GM12891 (cell line): ENCODE measurements around the gene GOLT1A.

ENCODE experiments used
- DNase-seq: peaks from one replicate; pipeline ENCODE4 v3.0.0; 2011; ENCODE audit warnings: low spot score; ENCODE audit not compliant: insufficient read length
- FAIRE-seq: peaks from 2 replicates; lab custom pipeline; 2011; peaks lifted over from hg19 to GRCh38; lab: Jason Lieb, UNC
- PAX5 ChIP-seq: IDR thresholded peaks from 2 replicates; pipeline ENCODE4 v1.6.1; 2011; ENCODE audit warnings: low read length, moderate library complexity, mild to moderate bottlenecking; ENCODE audit not compliant: insufficient read depth, severe bottlenecking
- POLR2A ChIP-seq: IDR thresholded peaks from 2 replicates; pipeline ENCODE4 v1.6.1; 2011; ENCODE audit warnings: low read depth, low read length, control low read depth
- POLR2AphosphoS5 ChIP-seq: IDR thresholded peaks from 2 replicates; pipeline ENCODE4 v1.6.1; 2011; ENCODE audit warnings: low read depth, low read length, control low read depth
- POU2F2 ChIP-seq: IDR thresholded peaks from 2 replicates; pipeline ENCODE4 v1.6.1; 2011; ENCODE audit warnings: low read depth, mild to moderate bottlenecking, control low read depth, low read length, moderate library complexity
- SPI1 ChIP-seq: IDR thresholded peaks from 2 replicates; pipeline ENCODE4 v1.6.1; 2011; ENCODE audit warnings: low read depth, low read length, control low read depth
- TAF1 ChIP-seq: IDR thresholded peaks from 2 replicates; pipeline ENCODE4 v1.6.1; 2011; ENCODE audit warnings: low read depth, low read length, control low read depth

GOLT1A gene

DNA sequence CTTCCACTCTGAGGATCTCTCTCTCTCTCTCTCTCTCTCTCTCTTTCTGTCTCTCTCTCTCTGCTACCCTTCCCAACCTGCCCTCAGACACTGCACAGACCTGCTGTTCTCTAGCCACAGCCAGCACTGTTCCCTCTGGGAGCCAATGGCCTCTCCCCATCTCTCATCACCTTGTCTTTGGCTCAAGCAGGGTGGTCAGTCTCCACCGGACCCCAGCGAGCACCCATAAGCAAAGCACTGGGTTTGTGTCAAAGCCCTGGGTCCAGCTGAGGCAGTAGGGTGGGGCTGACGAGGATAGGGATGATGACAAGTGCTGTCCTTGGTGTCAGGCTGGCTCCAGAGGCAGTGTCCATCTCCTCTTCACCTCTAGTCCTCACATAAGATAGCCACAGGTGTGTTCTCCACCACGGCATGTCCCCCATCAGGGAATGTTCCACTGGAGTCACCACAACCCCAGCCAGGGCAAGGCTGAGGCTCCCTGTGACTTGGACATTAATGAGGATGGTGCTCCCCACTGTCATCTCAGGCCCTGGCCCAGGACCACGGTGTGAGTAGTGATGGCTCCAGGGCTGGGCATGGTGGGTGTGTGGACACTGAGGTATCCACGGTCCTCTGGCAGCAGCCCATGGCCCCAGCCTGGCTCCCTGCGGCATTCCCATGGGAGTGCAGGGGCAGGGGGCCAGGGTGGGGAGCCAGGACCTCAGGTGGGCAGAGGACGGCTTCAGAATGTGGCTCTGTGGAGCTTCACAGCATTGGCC is 8.4 kb upstream of the GOLT1A start:
- DNase-seq (no peak), FAIRE-seq (no peak)
- no peak for TF ChIP-seq PAX5
- no peak for TF ChIP-seq POU2F2
- TF ChIP-seq TAF1, result no peak
- no peak for TF ChIP-seq SPI1

- DNase-seq (no peak), FAIRE-seq (no peak)
- TF ChIP-seq POLR2A, result no peak
- no peak for TF ChIP-seq POLR2AphosphoS5
- no peak for TF ChIP-seq PAX5
- no peak for TF ChIP-seq TAF1
Observed at GRCh38 chr1:204221271-204221670, 7.5 kb upstream of the GOLT1A start.

DNA sequence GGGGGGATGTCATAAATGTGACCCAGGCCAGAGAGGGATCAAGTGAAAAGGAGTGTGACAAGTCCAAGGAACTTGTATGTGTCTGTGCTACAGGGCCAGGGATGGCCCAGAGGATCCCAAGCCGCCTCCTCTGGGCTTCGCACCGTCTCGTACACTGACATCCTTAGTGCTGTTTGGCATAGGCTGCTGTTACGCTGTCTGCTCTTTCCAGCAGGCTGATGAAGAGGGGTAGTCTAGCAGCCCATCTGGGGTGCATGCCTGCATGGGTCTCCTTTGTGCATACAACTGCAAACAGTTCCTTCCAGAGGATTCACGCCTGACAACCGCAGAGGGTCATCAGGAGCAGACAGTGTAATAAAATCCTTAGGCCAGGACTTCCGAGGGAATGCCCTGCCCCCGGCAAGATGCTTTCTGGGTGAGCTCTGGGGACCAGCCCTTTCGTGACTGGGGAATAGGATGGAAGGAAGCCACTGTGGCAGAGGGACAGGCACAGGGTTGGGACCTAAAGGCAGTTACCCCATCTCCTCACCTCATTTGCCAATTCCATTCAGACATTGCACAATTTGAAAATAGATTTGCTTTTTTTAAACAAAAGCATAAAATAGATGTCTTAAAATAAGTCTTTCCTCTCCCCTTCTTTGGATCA is 6.3 kb upstream of the GOLT1A start:
- no peak for TF ChIP-seq POLR2AphosphoS5
- no peak for TF ChIP-seq POU2F2
- no peak for TF ChIP-seq POLR2A
- no peak for TF ChIP-seq PAX5
- no peak for TF ChIP-seq SPI1
- DNase-seq (no peak), FAIRE-seq (no peak)

DNA sequence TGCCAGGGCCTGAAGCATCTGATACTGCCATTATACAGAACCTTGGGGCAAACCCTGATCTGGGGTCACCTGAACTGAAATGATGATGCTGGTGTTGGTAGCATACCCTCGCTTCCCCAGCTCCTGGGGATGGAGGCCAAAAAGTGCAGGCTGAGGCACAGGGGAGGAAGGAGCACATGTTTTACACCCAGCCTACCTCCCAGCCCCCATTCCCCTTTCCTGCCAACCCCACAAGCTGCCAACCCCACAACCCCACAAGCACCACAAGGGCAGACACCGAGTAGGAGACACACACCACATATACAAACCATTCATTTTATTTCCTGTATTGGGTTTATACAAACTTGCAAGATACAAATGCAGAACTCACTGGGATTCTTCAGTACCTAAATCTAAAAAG is 4.8 kb upstream of the GOLT1A start:
- FAIRE-seq (no peak), DNase-seq (no peak)

GRCh38 chr1:204217648-204218000 is 3.8 kb upstream of the GOLT1A start:
- TF ChIP-seq POU2F2, result no peak
- TF ChIP-seq SPI1, result no peak
- TF ChIP-seq TAF1, result no peak
- no peak for TF ChIP-seq PAX5
- TF ChIP-seq POLR2A, result no peak
- TF ChIP-seq POLR2AphosphoS5, result no peak
- DNase-seq, result no peak
- no peak for FAIRE-seq

More for the DNA sequence above, 4.8 kb upstream of the GOLT1A start:
- TF ChIP-seq SPI1, result no peak
- no peak for TF ChIP-seq POLR2A
- TF ChIP-seq PAX5, result no peak
- TF ChIP-seq TAF1, result no peak
- no peak for TF ChIP-seq POU2F2
- TF ChIP-seq POLR2AphosphoS5, result no peak

DNA sequence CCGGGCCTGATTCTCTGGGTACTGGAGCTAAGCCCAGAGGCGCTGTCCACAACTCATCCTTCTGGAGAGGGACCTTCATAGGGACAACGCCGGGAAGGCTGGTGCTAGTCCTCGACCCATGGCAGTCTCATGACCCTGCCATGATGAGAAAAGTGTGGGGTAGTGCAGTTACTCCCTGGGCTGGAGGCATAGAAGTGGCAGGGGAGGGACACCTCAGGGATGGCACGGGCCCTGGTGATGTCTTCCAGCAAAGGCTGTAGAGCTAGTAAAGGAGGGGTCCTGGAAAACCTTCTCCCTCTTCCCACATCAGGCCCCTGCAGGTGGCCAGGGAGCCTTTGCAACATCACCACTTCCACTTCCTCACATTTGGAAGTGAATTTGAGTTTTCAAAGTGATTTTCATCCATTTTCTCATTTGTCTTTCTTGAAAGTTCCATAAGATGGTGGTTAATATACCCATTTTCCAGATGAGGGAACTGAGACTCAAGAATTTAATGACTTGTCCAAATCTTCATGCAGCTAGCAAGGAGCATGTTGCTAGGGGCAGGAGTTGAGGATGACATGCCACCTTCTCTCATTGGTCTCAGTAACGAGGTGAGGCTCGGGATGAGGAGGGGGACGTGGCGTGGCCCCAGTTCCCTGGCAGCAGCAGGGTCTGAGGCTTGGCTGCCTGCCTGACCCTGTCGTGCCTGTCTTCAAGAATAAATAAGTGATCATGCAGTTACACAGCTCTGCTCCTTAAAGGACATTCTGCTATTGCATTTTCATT is 3.3 kb upstream of the GOLT1A start:
- FAIRE-seq, result no peak
- TF ChIP-seq SPI1 (no peak), POLR2A (no peak), POU2F2 (no peak), TAF1 (no peak), PAX5 (no peak), POLR2AphosphoS5 (no peak)
- DNase-seq, result no peak

- FAIRE-seq (no peak), DNase-seq (no peak)
- no peak for TF ChIP-seq POLR2A
- no peak for TF ChIP-seq POLR2AphosphoS5
- no peak for TF ChIP-seq PAX5
- no peak for TF ChIP-seq SPI1
- TF ChIP-seq TAF1, result no peak
- no peak for TF ChIP-seq POU2F2
Observed at GRCh38 chr1:204216236-204216635, 2.4 kb upstream of the GOLT1A start.

DNA sequence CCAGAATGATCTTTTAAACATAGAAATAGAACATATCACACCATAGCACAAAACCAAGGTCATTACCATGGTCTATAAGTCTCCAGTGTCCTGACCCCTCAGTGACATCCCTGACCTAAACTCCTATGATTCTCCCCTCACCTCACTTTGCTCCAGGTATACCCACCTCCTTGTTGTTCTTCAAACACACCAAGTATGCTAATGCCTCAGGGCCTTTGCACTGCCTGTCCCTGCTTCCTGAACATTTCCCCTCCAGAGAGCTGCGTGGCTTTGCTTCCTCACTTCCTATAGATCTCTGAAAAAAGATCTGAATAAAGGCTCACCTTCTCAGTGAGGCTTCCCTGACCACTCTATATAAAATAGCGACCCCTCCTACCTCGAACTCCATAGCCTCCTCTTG is 1.1 kb downstream of the GOLT1A start:
- FAIRE-seq (no peak), DNase-seq (no peak)
- no peak for TF ChIP-seq SPI1
- no peak for TF ChIP-seq POLR2AphosphoS5
- no peak for TF ChIP-seq TAF1

DNA sequence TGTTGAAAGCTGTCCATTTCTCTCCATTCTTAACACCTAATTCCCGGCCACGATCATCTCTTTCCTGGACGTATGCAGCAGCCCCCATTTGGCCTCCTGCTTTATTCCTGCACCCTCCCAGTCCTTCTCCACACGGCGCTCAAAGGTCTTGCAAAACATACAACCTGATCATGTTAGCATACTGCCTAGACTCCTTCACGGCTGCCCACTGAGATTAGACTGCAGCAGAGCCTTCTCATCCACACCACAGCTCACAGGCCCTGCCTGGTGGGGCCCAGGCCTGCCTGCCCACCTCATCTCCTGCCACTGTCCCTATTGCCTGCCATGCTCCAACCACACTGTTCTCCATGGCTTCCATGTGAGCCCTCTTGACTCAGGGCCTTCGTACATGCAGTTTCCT is 2.7 kb downstream of the GOLT1A start:
- FAIRE-seq (no peak), DNase-seq (no peak)
- no peak for TF ChIP-seq POU2F2
- no peak for TF ChIP-seq SPI1
- no peak for TF ChIP-seq PAX5
- TF ChIP-seq POLR2A, result no peak
- no peak for TF ChIP-seq POLR2AphosphoS5
- TF ChIP-seq TAF1, result no peak
